Hepatocyte (in vitro differentiated cells): ENCODE measurements around the gene SSTR4.

Source experiments
- CTCF ChIP-seq: fragments of 200-600 bp; sonication (generic); IDR thresholded peaks from 2 replicates; pipeline ENCODE4 v1.5.1; 2016; ENCODE audit warnings: antibody characterized with exemption, mild to moderate bottlenecking; ENCODE audit not compliant: poor library complexity
- EZH2 ChIP-seq: fragments of 200-600 bp; sonication (generic); IDR thresholded peaks from 2 replicates; pipeline ENCODE4 v1.6.1; 2016; ENCODE audit warnings: antibody characterized with exemption, mild to moderate bottlenecking, borderline replicate concordance

GRCh38 chr20:23081263-23081819 lies 46.2 kb downstream of the SSTR4 start:
- TF ChIP-seq CTCF, result no peak
- no peak for TF ChIP-seq EZH2
